B cell (primary cell): Measurements from ENCODE around the gene SDCCAG8. TPM values are rescaled to one million over a fixed set of nuclear protein-coding genes. Genes with fewer than 3 reads are reported as not detected.

Experiments
- ATAC-seq: fragments of 200-7000 bp; cut with Tn5 transposase; one replicate; pipeline ENCODE4 v1.10.0; 2021; ENCODE audit warnings: low read depth, mild to moderate bottlenecking, moderate number of reproducible peaks, moderate library complexity
- CTCF ChIA-PET: fragments of 350-600 bp; sonication (Branson Sonifier 250); formaldehyde crosslinking; loops from one replicate; lab custom pipeline; 2021; ENCODE audit warnings: antibody characterized with exemption, inconsistent platforms; lab: Charles Lee
- POLR2A ChIA-PET: fragments of 350-600 bp; sonication (Branson Sonifier 250); formaldehyde crosslinking; loops from one replicate; lab custom pipeline; 2021; ENCODE audit warnings: antibody characterized with exemption; lab: Charles Lee
- DNase-seq: peaks from one replicate; pipeline ENCODE4 v3.0.0; 2013
- H2AFZ ChIP-seq: 2 replicates; pipeline ENCODE4 v1.6.1; 2012; ENCODE audit warnings: mild to moderate bottlenecking, low read depth, low read length; ENCODE audit not compliant: insufficient read depth, poor library complexity, severe bottlenecking
- H3K27ac ChIP-seq, 2 donors: 1 replicate in 1 of 2; 2 replicates in 1 of 2; pipeline ENCODE4 v1.5.1; 2012 to 2013; ENCODE audit warnings: low read length in 2 of 2, mild to moderate bottlenecking in 2 of 2, moderate library complexity in 1 of 2
- H3K27me3 ChIP-seq, 4 experiments: fragments of 200-600 bp in 1 of 4; sonication (generic) in 1 of 4; replicated peaks in 1 of 4; 1 replicate in 2 of 4; 2 replicates in 2 of 4; pipeline versions ENCODE4 v1.6.1 to v1.7.0; 2013 to 2016; ENCODE audit warnings: low read length in 3 of 4, mild to moderate bottlenecking in 2 of 4, mixed read lengths in 1 of 4, moderate library complexity in 1 of 4; ENCODE audit not compliant: insufficient read depth in 4 of 4, control insufficient read depth in 3 of 4; ENCODE audit errors: control extremely low read depth in 1 of 4
- H3K36me3 ChIP-seq, 2 experiments: replicated peaks in 1 of 2; 1 replicate in 1 of 2; 2 replicates in 1 of 2; pipeline versions ENCODE4 v1.6.1 to v1.7.1; 2013; ENCODE audit warnings: low read length in 1 of 2; ENCODE audit not compliant: insufficient read depth in 2 of 2, control insufficient read depth in 1 of 2; ENCODE audit errors: control extremely low read depth in 1 of 2, extremely low read depth in 1 of 2
- H3K4me1 ChIP-seq, 2 donors: fragments of 200-600 bp in 1 of 2; sonication (generic) in 1 of 2; 1 replicate in 1 of 2; 2 replicates in 1 of 2; pipeline versions ENCODE4 v1.5.1 to v1.6.1; 2013 to 2017; ENCODE audit warnings: low read length in 2 of 2; ENCODE audit not compliant: control insufficient read depth in 2 of 2, insufficient read depth in 2 of 2
- H3K4me2 ChIP-seq: replicated peaks from 2 replicates; pipeline ENCODE3; 2012; ENCODE audit warnings: mild to moderate bottlenecking, low read depth, low read length; ENCODE audit not compliant: poor library complexity, severe bottlenecking
- H3K4me3 ChIP-seq, 5 experiments: fragments of 200-600 bp in 1 of 5; sonication (generic) in 1 of 5; 1 replicate in 3 of 5; 2 replicates in 2 of 5; pipeline versions ENCODE4 v1.5.1 to v1.7.0; 2011 to 2016; ENCODE audit warnings: low read length in 4 of 5, mild to moderate bottlenecking in 4 of 5, low read depth in 2 of 5, control low read depth in 1 of 5, moderate library complexity in 1 of 5; ENCODE audit not compliant: insufficient read depth in 1 of 5; ENCODE audit errors: control extremely low read depth in 1 of 5, extremely low read depth in 1 of 5
- H3K79me2 ChIP-seq: fragments of 200-600 bp; sonication (generic); one replicate; pipeline ENCODE4 v1.6.0; 2016; ENCODE audit warnings: low read length; ENCODE audit not compliant: control insufficient read depth, insufficient read depth
- H3K9ac ChIP-seq: fragments of 200-600 bp; sonication (generic); 2 replicates; pipeline ENCODE4 v1.6.1; 2017; ENCODE audit warnings: mild to moderate bottlenecking, low read length, moderate library complexity
- H3K9me3 ChIP-seq, 3 donors: one replicate each; pipeline versions ENCODE4 v1.6.1 to v1.7.1; 2013; ENCODE audit warnings: low read length in 2 of 3; ENCODE audit not compliant: control insufficient read depth in 2 of 3, insufficient read depth in 1 of 3; ENCODE audit errors: control extremely low read depth in 1 of 3
- H4K20me1 ChIP-seq: 2 replicates; pipeline ENCODE4 v1.6.0; 2012; ENCODE audit warnings: mild to moderate bottlenecking, low read length; ENCODE audit not compliant: insufficient read depth, control insufficient read depth, poor library complexity, severe bottlenecking
- H3K27ac Mint-ChIP-seq: one replicate; pipeline ENCODE4 v1.8.0; 2021; ENCODE audit warnings: mixed read lengths
- H3K27me3 Mint-ChIP-seq: one replicate; pipeline ENCODE4 v1.8.0; 2021; ENCODE audit warnings: mixed read lengths
- H3K4me1 Mint-ChIP-seq: one replicate; pipeline ENCODE4 v1.8.0; 2021; ENCODE audit warnings: mixed read lengths
- H3K4me3 Mint-ChIP-seq: one replicate; pipeline ENCODE4 v1.8.0; 2021; ENCODE audit warnings: mixed read lengths
- H3K9me3 Mint-ChIP-seq: one replicate; pipeline ENCODE4 v1.8.0; 2022; ENCODE audit warnings: mixed read lengths; ENCODE audit not compliant: insufficient read depth
- CTCF ChIP-seq: fragments of 200-600 bp; IDR thresholded peaks from one replicate; pipeline ENCODE4 v1.8.0; 2022; ENCODE audit warnings: antibody characterized with exemption, mild to moderate bottlenecking
- EZH2 ChIP-seq: IDR thresholded peaks from 2 replicates; pipeline ENCODE4 v1.6.1; 2012; ENCODE audit warnings: borderline replicate concordance, low read depth, mild to moderate bottlenecking, moderate library complexity, low read length; ENCODE audit not compliant: insufficient read depth, poor library complexity, severe bottlenecking
- WGBS: methylation state at CpG from one replicate; pipeline ENCODE4 v1.1.5; 2013; ENCODE audit warnings: missing lambda C conversion rate; ENCODE audit not compliant: insufficient coverage; 5-methylcytosine and 5-hydroxymethylcytosine counted together
- intact Hi-C: fragments of 100-400 bp; cut with micrococcal nuclease; formaldehyde crosslinking; loops from one replicate; pipeline ENCODE4 v1.10.0; 2022
- polyA plus RNA-seq: library from polyadenylated mRNA; depleted of rRNA; stranded (reverse); fragments of >200 nt; gene quantifications from 2 replicates; pipeline ENCODE4 v1.2.3, GENCODE V29; 2012
- total RNA-seq, 2 donors: library from RNA; stranded (reverse); fragments of 120-200 nt in 1 of 2; gene quantifications; 1 replicate in 1 of 2; 2 replicates in 1 of 2; pipeline versions ENCODE4 v1.2.3 to v1.2.4, GENCODE V29; 2013 to 2022

The SDCCAG8 gene
- total and polyA plus RNA-seq, 2 donors (not counting 1 experiment from before 2014, with no cell fraction given) = 37.1 to 60.7 TPM

GRCh38 chr1:243236604-243237252 is 19.1 kb upstream of the SDCCAG8 start:
- H3K36me3 ChIP-seq = peaks cover 5 to 11% of the 10 kb centered on the region in 2 experiments
- Mint-ChIP-seq H3K27ac (peak overlapping the region; percentile 22), H3K9me3 (peaks cover 5% of the 10 kb centered on the region), H3K27me3 (no peaks in the 10 kb centered on the region), H3K4me1 (peaks cover 32% of the 10 kb centered on the region), H3K4me3 (peak overlapping the region; percentile 46)
- H2AFZ ChIP-seq = no peak overlapping the region
- CTCF ChIA-PET = no interaction called here
- no peak overlapping the region for H3K4me3 ChIP-seq
- H3K4me2 ChIP-seq = peak overlapping the region; percentile 12
- POLR2A ChIA-PET = no interaction called here
- peaks cover 7 to 11% (median 8%) of the 10 kb centered on the region in 3 donors for H3K9me3 ChIP-seq
- DNase-seq = no peak
- no peak for ATAC-seq
- H3K27me3 ChIP-seq = no peaks in the 10 kb centered on the region
- H3K27ac ChIP-seq = peak overlapping the region in 1 of 2 donors; percentile 1
- no CpG with 5 or more reads among the region's 4 CpGs for WGBS
- TF ChIP-seq EZH2 (no peak), CTCF (no peak)
- intact Hi-C loops = no loop called here
- H3K79me2 ChIP-seq = peaks cover 93% of the 10 kb centered on the region
- peaks cover 8 to 11% of the 10 kb centered on the region in 2 donors for H3K4me1 ChIP-seq
- no peak overlapping the region for H3K9ac ChIP-seq
- peaks cover 23% of the 10 kb centered on the region for H4K20me1 ChIP-seq

GRCh38 chr1:243244432-243244841 is 11.4 kb upstream of the SDCCAG8 start:
- Histone ChIP-seq H3K9me3 (no peaks in the 10 kb centered on the region), H3K27me3 (no peaks in the 10 kb centered on the region), H3K36me3 (no peaks in the 10 kb centered on the region), H3K9ac (peak overlapping the region; percentile 11), H3K79me2 (peaks cover 97% of the 10 kb centered on the region), H3K4me1 (peaks cover 23 to 26% of the 10 kb centered on the region in 2 donors), H4K20me1 (no peaks in the 10 kb centered on the region), H2AFZ (peak overlapping the region; percentile 12), H3K4me3 (peak overlapping the region in 1 of 5 experiments; percentile 14), H3K4me2 (peak overlapping the region; percentile 22), H3K27ac (peak overlapping the region in 1 of 2 donors; percentile 51)
- intact Hi-C loops = no loop called here
- TF ChIP-seq EZH2 (no peak), CTCF (no peak)
- 73% methylated on average over 8 of the region's 9 CpGs for WGBS
- POLR2A ChIA-PET = interaction anchor here (1.0 kb wide), 1 partner anchor 17 kb away, joined by 3 read pairs; no protein-coding TSS in a partner anchor
- H3K9me3 Mint-ChIP-seq = peaks cover 2% of the 10 kb centered on the region
- ATAC-seq (no peak), DNase-seq (no peak)
- peaks cover 52% of the 10 kb centered on the region for H3K4me1 Mint-ChIP-seq
- CTCF ChIA-PET = interaction anchor here (0.8 kb wide), 1 partner anchor 12 kb away, joined by 3 read pairs; the partner anchor contains the start of gene SDCCAG8
- peak overlapping the region; percentile 63 for H3K4me3 Mint-ChIP-seq
- H3K27ac Mint-ChIP-seq = peak overlapping the region; percentile 65
- H3K27me3 Mint-ChIP-seq = no peaks in the 10 kb centered on the region
